Testis (tissue), 2 donors: ENCODE data around the gene MFF.

Experiments
- CTCF ChIP-seq, 3 experiments: fragments of 450-650 bp in 2 of 3; fragments of 200-600 bp in 1 of 3; sonication (generic) in 1 of 3; IDR thresholded peaks; one replicate each; pipeline ENCODE4 v1.5.1; 2016 to 2019; ENCODE audit warnings: antibody characterized with exemption in 3 of 3, mild to moderate bottlenecking in 2 of 3, moderate library complexity in 1 of 3
- POLR2A ChIP-seq: fragments of 450-650 bp; IDR thresholded peaks from one replicate; pipeline ENCODE4 v1.6.1; 2017; ENCODE audit warnings: antibody characterized with exemption, mild to moderate bottlenecking, moderate library complexity

- TF ChIP-seq CTCF (IDR thresholded peaks at IDR 0.05) (no peak), POLR2A (no peak)
Measured at GRCh38 chr2:227394401-227394800, 69.3 kb downstream of the MFF start.
